HepG2 (cell line): ENCODE data around the gene RGL3. TPM values are rescaled to one million over a fixed set of nuclear protein-coding genes. Genes with fewer than 3 reads are reported as not detected.
A peak's percentile ranks its signal among the peaks of the same experiment; 100 is the strongest.

ENCODE experiments used
- EP300 ChIP-seq, 3 experiments: sonication (generic) in 1 of 3; formaldehyde crosslinking in 1 of 3; IDR thresholded peaks; 2 replicates each; pipeline versions ENCODE4 v1.5.1 to v1.6.1; 2011 to 2020; ENCODE audit warnings: low read depth in 2 of 3, low read length in 2 of 3, borderline replicate concordance in 1 of 3, improper control_type of control experiment in 1 of 3, mild to moderate bottlenecking in 1 of 3, missing genetic modification reagents in 1 of 3, moderate library complexity in 1 of 3
- FOXP1 ChIP-seq, 2 experiments: fragments of 450-650 bp in 1 of 2; IDR thresholded peaks; 2 replicates each; pipeline ENCODE4 v1.6.1; 2017 to 2018; ENCODE audit warnings: antibody characterized with exemption in 1 of 2
- GTF3A ChIP-seq: sonication (generic); formaldehyde crosslinking; conservative IDR thresholded peaks from 2 replicates; pipeline ENCODE4 v1.4.0; 2020; ENCODE audit warnings: mild to moderate bottlenecking, missing genetic modification reagents
- JUNB ChIP-seq: sonication (generic); formaldehyde crosslinking; IDR thresholded peaks from 2 replicates; pipeline ENCODE4 v1.8.0; 2022; ENCODE audit warnings: missing genetic modification reagents, mild to moderate bottlenecking, borderline replicate concordance
- MXI1 ChIP-seq: IDR thresholded peaks from 3 replicates; pipeline ENCODE4 v1.6.1; 2012; ENCODE audit warnings: low read depth, low read length, inconsistent platforms, borderline replicate concordance
- NCOR1 ChIP-seq: fragments of 200-600 bp; sonication (generic); IDR thresholded peaks from 2 replicates; pipeline ENCODE4 v1.7.0; 2017; ENCODE audit warnings: antibody characterized with exemption, low read length, borderline replicate concordance
- POLR2A ChIP-seq, 2 experiments: IDR thresholded peaks; 2 replicates each; pipeline ENCODE4 v1.6.1; 2011; ENCODE audit warnings: low read depth in 2 of 2, low read length in 2 of 2, mild to moderate bottlenecking in 1 of 2, moderate library complexity in 1 of 2; ENCODE audit not compliant: insufficient read depth in 1 of 2
- SALL2 ChIP-seq: sonication (generic); formaldehyde crosslinking; IDR thresholded peaks from 2 replicates; pipeline ENCODE4 v1.8.1; 2023; ENCODE audit warnings: mild to moderate bottlenecking, missing genetic modification reagents, inconsistent platforms
- SAP130 ChIP-seq: IDR thresholded peaks from 2 replicates; pipeline ENCODE4 v1.6.1; 2016; ENCODE audit warnings: low read depth
- SMAD1 ChIP-seq: sonication (generic); formaldehyde crosslinking; IDR thresholded peaks from 2 replicates; pipeline ENCODE4 v1.4.0; 2020; ENCODE audit warnings: missing genetic modification reagents, low read depth, mild to moderate bottlenecking, borderline replicate concordance
- TBP ChIP-seq: sonication (generic); formaldehyde crosslinking; IDR thresholded peaks from 2 replicates; pipeline ENCODE4 v1.5.0; 2020; ENCODE audit warnings: missing genetic modification reagents
- THAP8 ChIP-seq: sonication (generic); formaldehyde crosslinking; IDR thresholded peaks from 2 replicates; pipeline ENCODE4 v1.5.1; 2020; ENCODE audit warnings: missing genetic modification reagents, mild to moderate bottlenecking, borderline replicate concordance
- ZNF292 ChIP-seq: sonication (generic); formaldehyde crosslinking; IDR thresholded peaks from 2 replicates; pipeline ENCODE4 v1.8.1; 2022; ENCODE audit warnings: mild to moderate bottlenecking, low read depth, missing genetic modification reagents, borderline replicate concordance
- ZNF629 ChIP-seq: sonication (generic); formaldehyde crosslinking; conservative IDR thresholded peaks from 2 replicates; pipeline ENCODE4 v1.5.0; 2020; ENCODE audit warnings: missing genetic modification reagents
- ZNF678 ChIP-seq: sonication (generic); formaldehyde crosslinking; IDR thresholded peaks from 2 replicates; pipeline ENCODE4 v1.4.0; 2020; ENCODE audit warnings: mild to moderate bottlenecking, missing genetic modification reagents
- polyA plus RNA-seq, 8 experiments: library from polyadenylated mRNA; depleted of rRNA in 3 of 8; stranded (reverse) in 7 of 8; unstranded in 1 of 8; fragments of >200 nt; fragmentation: Illumina TruSeq in 4 of 8; extraction: Trizol in 4 of 8; gene quantifications; 2 replicates each; pipeline versions ENCODE4 v1.2.1 to v1.2.3, GENCODE V29; 2011 to 2016; ENCODE audit warnings: low read depth in 4 of 8, missing spikeins in 1 of 8, mixed read lengths in 1 of 8; ENCODE audit not compliant: insufficient read depth in 1 of 8
- total RNA-seq, 5 experiments: library from RNA; depleted of rRNA; stranded (reverse); fragments of >200 nt; fragmentation: Illumina TruSeq; extraction: Trizol; gene quantifications; 2 replicates each; pipeline ENCODE4 v1.2.3, GENCODE V29; 2016; ENCODE audit warnings: low read depth in 1 of 5
- TF ChIP-seq, protein P1 (sequence below): sonication (generic); formaldehyde crosslinking; IDR thresholded peaks from 2 replicates; pipeline ENCODE4 v1.4.0; 2020; ENCODE audit warnings: missing genetic modification reagents
- TF ChIP-seq, protein P2 (sequence below): sonication (generic); formaldehyde crosslinking; IDR thresholded peaks from 2 replicates; pipeline ENCODE4 v1.4.0; 2020; ENCODE audit warnings: mild to moderate bottlenecking, missing genetic modification reagents
- TF ChIP-seq, protein P3 (sequence below): sonication (generic); formaldehyde crosslinking; IDR thresholded peaks from 2 replicates; pipeline ENCODE4 v1.8.0; 2023; ENCODE audit warnings: mild to moderate bottlenecking, missing genetic modification reagents

The RGL3 gene
- total and polyA plus RNA-seq, 2 of the 13 experiments (the other 11 are each of a cell fraction or from before 2014, with no cell fraction given): 4.2 to 7.6 TPM

GRCh38 chr19:11346104-11346940, 72.8 kb downstream of the RGL3 start, which contains the start of the genes CCDC159 and TMEM205 (continued):
- TF ChIP-seq, protein P1, sequence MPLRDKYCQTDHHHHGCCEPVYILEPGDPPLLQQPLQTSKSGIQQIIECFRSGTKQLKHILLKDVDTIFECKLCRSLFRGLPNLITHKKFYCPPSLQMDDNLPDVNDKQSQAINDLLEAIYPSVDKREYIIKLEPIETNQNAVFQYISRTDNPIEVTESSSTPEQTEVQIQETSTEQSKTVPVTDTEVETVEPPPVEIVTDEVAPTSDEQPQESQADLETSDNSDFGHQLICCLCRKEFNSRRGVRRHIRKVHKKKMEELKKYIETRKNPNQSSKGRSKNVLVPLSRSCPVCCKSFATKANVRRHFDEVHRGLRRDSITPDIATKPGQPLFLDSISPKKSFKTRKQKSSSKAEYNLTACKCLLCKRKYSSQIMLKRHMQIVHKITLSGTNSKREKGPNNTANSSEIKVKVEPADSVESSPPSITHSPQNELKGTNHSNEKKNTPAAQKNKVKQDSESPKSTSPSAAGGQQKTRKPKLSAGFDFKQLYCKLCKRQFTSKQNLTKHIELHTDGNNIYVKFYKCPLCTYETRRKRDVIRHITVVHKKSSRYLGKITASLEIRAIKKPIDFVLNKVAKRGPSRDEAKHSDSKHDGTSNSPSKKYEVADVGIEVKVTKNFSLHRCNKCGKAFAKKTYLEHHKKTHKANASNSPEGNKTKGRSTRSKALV (CRISPR knock-in tag): no peak
- no peak for TF ChIP-seq TBP (CRISPR knock-in tag)
- TF ChIP-seq THAP8 (CRISPR knock-in tag): no peak
- peak in 1 of 2 experiments; percentile 57; a peak in 1 of 4 replicates for TF ChIP-seq POLR2A (IDR thresholded peaks at IDR 0.05; ENCODE audit: insufficient read depth in 1 of 2, low read depth in 2 of 2, low read length in 2 of 2)
- TF ChIP-seq, protein P2, sequence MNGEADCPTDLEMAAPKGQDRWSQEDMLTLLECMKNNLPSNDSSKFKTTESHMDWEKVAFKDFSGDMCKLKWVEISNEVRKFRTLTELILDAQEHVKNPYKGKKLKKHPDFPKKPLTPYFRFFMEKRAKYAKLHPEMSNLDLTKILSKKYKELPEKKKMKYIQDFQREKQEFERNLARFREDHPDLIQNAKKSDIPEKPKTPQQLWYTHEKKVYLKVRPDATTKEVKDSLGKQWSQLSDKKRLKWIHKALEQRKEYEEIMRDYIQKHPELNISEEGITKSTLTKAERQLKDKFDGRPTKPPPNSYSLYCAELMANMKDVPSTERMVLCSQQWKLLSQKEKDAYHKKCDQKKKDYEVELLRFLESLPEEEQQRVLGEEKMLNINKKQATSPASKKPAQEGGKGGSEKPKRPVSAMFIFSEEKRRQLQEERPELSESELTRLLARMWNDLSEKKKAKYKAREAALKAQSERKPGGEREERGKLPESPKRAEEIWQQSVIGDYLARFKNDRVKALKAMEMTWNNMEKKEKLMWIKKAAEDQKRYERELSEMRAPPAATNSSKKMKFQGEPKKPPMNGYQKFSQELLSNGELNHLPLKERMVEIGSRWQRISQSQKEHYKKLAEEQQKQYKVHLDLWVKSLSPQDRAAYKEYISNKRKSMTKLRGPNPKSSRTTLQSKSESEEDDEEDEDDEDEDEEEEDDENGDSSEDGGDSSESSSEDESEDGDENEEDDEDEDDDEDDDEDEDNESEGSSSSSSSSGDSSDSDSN (CRISPR knock-in tag): no peak
- TF ChIP-seq SAP130 (CRISPR knock-in tag): peak; percentile 73; the same call in 1 of the 2 replicates
- TF ChIP-seq ZNF629 (CRISPR knock-in tag): no peak
- TF ChIP-seq MXI1: no peak; the same call in 2 of the 3 replicates
- TF ChIP-seq GTF3A (CRISPR knock-in tag): no peak
- TF ChIP-seq ZNF678 (CRISPR knock-in tag): no peak
- no peak for TF ChIP-seq SALL2
- TF ChIP-seq JUNB (CRISPR knock-in tag): no peak
- TF ChIP-seq FOXP1 (IDR thresholded peaks at IDR 0.05): no peak
- TF ChIP-seq FOXP1 (CRISPR knock-in tag; IDR thresholded peaks at IDR 0.05): no peak
- TF ChIP-seq, protein P3, sequence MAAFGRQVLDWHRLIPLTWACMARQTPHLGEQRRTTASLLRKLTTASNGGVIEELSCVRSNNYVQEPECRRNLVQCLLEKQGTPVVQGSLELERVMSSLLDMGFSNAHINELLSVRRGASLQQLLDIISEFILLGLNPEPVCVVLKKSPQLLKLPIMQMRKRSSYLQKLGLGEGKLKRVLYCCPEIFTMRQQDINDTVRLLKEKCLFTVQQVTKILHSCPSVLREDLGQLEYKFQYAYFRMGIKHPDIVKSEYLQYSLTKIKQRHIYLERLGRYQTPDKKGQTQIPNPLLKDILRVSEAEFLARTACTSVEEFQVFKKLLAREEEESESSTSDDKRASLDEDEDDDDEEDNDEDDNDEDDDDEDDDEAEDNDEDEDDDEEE (CRISPR knock-in tag): no peak
- TF ChIP-seq NCOR1: peak; percentile 54; the same call in 1 of the 2 replicates
- TF ChIP-seq EP300 (IDR thresholded peaks at IDR 0.05; ENCODE audit: low read depth in 2 of 2, low read length in 2 of 2): no peak
- no peak for TF ChIP-seq EP300 (CRISPR knock-in tag; IDR thresholded peaks at IDR 0.05; ENCODE audit: borderline replicate concordance)
- no peak for TF ChIP-seq ZNF292 (CRISPR knock-in tag)
- TF ChIP-seq SMAD1 (CRISPR knock-in tag): no peak
